Activated CD4-positive, alpha-beta T cell treated with anti-CD3 and anti-CD28 coated beads for 4 hours (primary cell): ENCODE measurements around the gene COL7A1.

Source experiments
- DNase-seq, 2 donors: peaks; one replicate each; pipeline ENCODE4 v3.0.0-alpha.2; 2020

COL7A1 gene

GRCh38 chr3:48587686-48588085 is 7.4 kb downstream of the COL7A1 start:
- no peak for DNase-seq

- no peak for DNase-seq
Observed at GRCh38 chr3:48585411-48585810, 9.7 kb downstream of the COL7A1 start.

- no peak for DNase-seq
Observed at GRCh38 chr3:48584836-48585235, 10.3 kb downstream of the COL7A1 start.

- DNase-seq = no peak
Observed at GRCh38 chr3:48581621-48582481, 13.3 kb downstream of the COL7A1 start.

GRCh38 chr3:48576647-48577046 is 18.5 kb downstream of the COL7A1 start:
- DNase-seq = no peak

- no peak for DNase-seq
Observed at GRCh38 chr3:48575366-48575765, 19.8 kb downstream of the COL7A1 start.

GRCh38 chr3:48573973-48574585 is 21.1 kb downstream of the COL7A1 start:
- no peak for DNase-seq

GRCh38 chr3:48572517-48572916 is 22.6 kb downstream of the COL7A1 start:
- no peak for DNase-seq

GRCh38 chr3:48571938-48572337 is 23.2 kb downstream of the COL7A1 start:
- no peak for DNase-seq

- no peak for DNase-seq
Observed at GRCh38 chr3:48569808-48570450, 25.2 kb downstream of the COL7A1 start.

- no peak for DNase-seq
Observed at GRCh38 chr3:48569400-48569799, 25.7 kb downstream of the COL7A1 start.

- DNase-seq = no peak
Observed at GRCh38 chr3:48568476-48568875, 26.7 kb downstream of the COL7A1 start.

- DNase-seq = no peak
Observed at GRCh38 chr3:48567500-48567899, 27.6 kb downstream of the COL7A1 start.

- DNase-seq = no peak
Observed at GRCh38 chr3:48567090-48567489, 28.0 kb downstream of the COL7A1 start.

GRCh38 chr3:48566401-48566760 is 28.7 kb downstream of the COL7A1 start:
- no peak for DNase-seq

- no peak for DNase-seq
Observed at GRCh38 chr3:48565591-48566400, 29.3 kb downstream of the COL7A1 start.

GRCh38 chr3:48565186-48565585 is 29.9 kb downstream of the COL7A1 start:
- no peak for DNase-seq

- DNase-seq = no peak
Observed at GRCh38 chr3:48564667-48565066, 30.5 kb downstream of the COL7A1 start.

GRCh38 chr3:48564022-48564421 is 31.1 kb downstream of the COL7A1 start:
- DNase-seq = no peak

GRCh38 chr3:48563382-48563918 is 31.7 kb downstream of the COL7A1 start, which contains the start of gene UCN2:
UCN2 (minus strand) TSS chr3:48563781; CDS start chr3:48563124, 657 bp downstream.
- no peak for DNase-seq

GRCh38 chr3:48562367-48563095 is 32.6 kb downstream of the COL7A1 start:
- DNase-seq = no peak
